OCI-LY3 (cell line): ENCODE results near the gene OR2B2.

ENCODE experiments used
- H2AFZ ChIP-seq: fragments of 200-600, 300-600 bp; shearing (Covaris generic); 2 replicates; pipeline ENCODE4 v1.6.0; 2014; ENCODE audit warnings: antibody characterized with exemption, low read depth, low read length
- H3K27ac ChIP-seq: fragments of 200-600, 300-600 bp; sonication (generic); 2 replicates; pipeline ENCODE4 v1.5.1; 2014; ENCODE audit warnings: mild to moderate bottlenecking, low read length, moderate library complexity, mixed read lengths
- H3K27me3 ChIP-seq: fragments of 200-600, 300-600 bp; sonication (generic); 2 replicates; pipeline ENCODE4 v1.6.1; 2014; ENCODE audit warnings: low read depth, low read length, mixed read lengths
- H3K36me3 ChIP-seq: fragments of 200-600, 300-600 bp; sonication (generic); replicated peaks from 2 replicates; pipeline ENCODE3; 2014; ENCODE audit warnings: low read depth, low read length, mixed read lengths
- H3K4me1 ChIP-seq: fragments of 300-600, 200-600 bp; sonication (generic); 2 replicates; pipeline ENCODE4 v1.6.1; 2014; ENCODE audit warnings: low read length, mixed read lengths
- H3K4me2 ChIP-seq: fragments of 200-600, 300-600 bp; sonication (generic); 2 replicates; pipeline ENCODE4 v1.6.1; 2014; ENCODE audit warnings: low read length, mixed read lengths
- H3K4me3 ChIP-seq: fragments of 300-600, 200-600 bp; sonication (generic); 2 replicates; pipeline ENCODE4 v1.5.1; 2014; ENCODE audit warnings: antibody characterized with exemption, mild to moderate bottlenecking, low read length, moderate library complexity
- H3K79me2 ChIP-seq: fragments of 300-600, 200-600 bp; shearing (Covaris generic); 2 replicates; pipeline ENCODE4 v1.6.1; 2014; ENCODE audit warnings: mild to moderate bottlenecking, low read length, mixed read lengths
- H3K9ac ChIP-seq: fragments of 300-600, 200-600 bp; shearing (Covaris generic); 2 replicates; pipeline ENCODE4 v1.6.0; 2014; ENCODE audit warnings: mild to moderate bottlenecking, low read length, moderate library complexity
- H3K9me3 ChIP-seq: fragments of 200-600, 300-600 bp; shearing (Covaris generic); 2 replicates; pipeline ENCODE4 v1.6.1; 2014; ENCODE audit warnings: low read length, mixed read lengths; ENCODE audit not compliant: insufficient read depth
- H4K20me1 ChIP-seq: fragments of 200-600, 300-600 bp; sonication (generic); 2 replicates; pipeline ENCODE4 v1.6.1; 2016; ENCODE audit warnings: low read length, mixed read lengths; ENCODE audit not compliant: insufficient read depth
- CTCF ChIP-seq: fragments of 200-600, 300-600 bp; sonication (generic); IDR thresholded peaks from 2 replicates; pipeline ENCODE4 v1.5.1; 2014; ENCODE audit warnings: antibody characterized with exemption, low read length, low read depth
- EZH2phosphoT487 ChIP-seq: fragments of 200-600 bp; shearing (Covaris generic); IDR thresholded peaks from 2 replicates; pipeline ENCODE4 v1.6.1; 2018; ENCODE audit warnings: antibody characterized with exemption, mixed run types, low read depth

OR2B2 gene

GRCh38 chr6:27911956-27912446 is at the start of gene OR2B2:
Gene OR2B2 (minus strand): TSS chr6:27912396. CDS start chr6:27912319, 77 bp downstream.
- Histone ChIP-seq H3K27ac (no peak within 1 kb of the TSS), H2AFZ (no peak within 1 kb of the TSS), H3K79me2 (no peaks in the 10 kb centered on the region), H3K4me1 (no peaks in the 10 kb centered on the region), H3K9ac (no peak within 1 kb of the TSS), H3K9me3 (no peaks in the 10 kb centered on the region), H3K4me2 (no peak within 1 kb of the TSS), H3K4me3 (no peak within 1 kb of the TSS), H4K20me1 (no peaks in the 10 kb centered on the region), H3K27me3 (no peaks in the 10 kb centered on the region), H3K36me3 (no peaks in the 10 kb centered on the region)
- TF ChIP-seq EZH2phosphoT487: no peak
- TF ChIP-seq CTCF: no peak

GRCh38 chr6:27957516-27957915 is 45.3 kb upstream of the OR2B2 start:
- Histone ChIP-seq H3K79me2 (no peaks in the 10 kb centered on the region), H3K9ac (no peak overlapping the region), H2AFZ (no peak overlapping the region), H3K36me3 (no peaks in the 10 kb centered on the region), H3K9me3 (no peaks in the 10 kb centered on the region), H3K4me3 (no peak overlapping the region), H4K20me1 (no peaks in the 10 kb centered on the region), H3K27me3 (no peaks in the 10 kb centered on the region), H3K4me1 (no peaks in the 10 kb centered on the region), H3K27ac (no peak overlapping the region), H3K4me2 (no peak overlapping the region)
- no peak for TF ChIP-seq EZH2phosphoT487
- no peak for TF ChIP-seq CTCF

- Histone ChIP-seq H3K79me2 (no peaks in the 10 kb centered on the region), H3K9me3 (no peaks in the 10 kb centered on the region), H3K36me3 (no peaks in the 10 kb centered on the region), H3K4me1 (no peaks in the 10 kb centered on the region), H4K20me1 (no peaks in the 10 kb centered on the region), H3K27ac (no peak within 1 kb of the TSS), H3K4me3 (no peak within 1 kb of the TSS), H3K9ac (no peak within 1 kb of the TSS), H3K4me2 (no peak within 1 kb of the TSS), H3K27me3 (no peaks in the 10 kb centered on the region), H2AFZ (no peak within 1 kb of the TSS)
- TF ChIP-seq EZH2phosphoT487 (no peak), CTCF (no peak)
These were observed 44.7 kb upstream of the OR2B2 start, which contains the start of gene OR2B6 for GRCh38 chr6:27956941-27957340. Gene OR2B6 (plus strand): TSS chr6:27957241. CDS start chr6:27957241, 0 bp downstream.

GRCh38 chr6:27951040-27951439 is 38.8 kb upstream of the OR2B2 start:
- Histone ChIP-seq H3K79me2 (no peaks in the 10 kb centered on the region), H3K4me2 (no peak overlapping the region), H2AFZ (no peak overlapping the region), H3K9me3 (no peaks in the 10 kb centered on the region), H3K36me3 (no peaks in the 10 kb centered on the region), H3K9ac (no peak overlapping the region), H3K4me3 (no peak overlapping the region), H4K20me1 (no peaks in the 10 kb centered on the region), H3K27ac (no peak overlapping the region), H3K4me1 (no peaks in the 10 kb centered on the region), H3K27me3 (no peaks in the 10 kb centered on the region)
- TF ChIP-seq CTCF (no peak), EZH2phosphoT487 (no peak)
